HFF-Myc (cell line): ENCODE results near the gene ACOD1.

ENCODE experiments used
- DNase-seq: peaks from one replicate; pipeline ENCODE4 v3.0.0-alpha.2; 2011; ENCODE audit warnings: low read depth; ENCODE audit errors: extremely low read depth
- H3K4me3 ChIP-seq: replicated peaks from 2 replicates; pipeline ENCODE4 v1.5.1; 2011; ENCODE audit warnings: low read depth, mild to moderate bottlenecking, control low read depth, low read length
- TF ChIP-seq, protein P1 (sequence below): IDR thresholded peaks from 2 replicates; pipeline ENCODE4 v1.5.1; 2012; ENCODE audit warnings: mild to moderate bottlenecking, low read depth, low read length, control low read depth; ENCODE audit errors: missing control alignments

ACOD1 gene

DNA sequence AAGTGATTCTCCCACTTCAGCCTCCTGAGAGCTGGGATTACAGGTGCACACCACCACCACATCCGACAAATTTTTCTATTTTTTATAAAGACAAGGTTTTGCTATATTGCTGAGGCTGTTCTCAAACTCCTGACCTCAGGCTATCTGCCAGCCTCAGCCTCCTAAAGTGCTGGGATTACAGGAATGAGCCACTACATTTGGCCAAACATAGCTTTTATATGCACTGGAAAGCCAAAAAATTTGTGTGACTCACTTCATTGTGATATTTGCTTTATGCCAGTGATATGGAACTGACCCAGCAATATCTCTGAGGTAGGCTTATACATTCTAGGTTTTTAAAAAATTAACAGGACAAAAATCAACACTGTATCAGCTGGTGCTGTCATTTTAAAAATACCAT lies 26.8 kb upstream of the ACOD1 start:
- DNase-seq, result no peak
- no peak overlapping the region for H3K4me3 ChIP-seq
- TF ChIP-seq, protein P1, sequence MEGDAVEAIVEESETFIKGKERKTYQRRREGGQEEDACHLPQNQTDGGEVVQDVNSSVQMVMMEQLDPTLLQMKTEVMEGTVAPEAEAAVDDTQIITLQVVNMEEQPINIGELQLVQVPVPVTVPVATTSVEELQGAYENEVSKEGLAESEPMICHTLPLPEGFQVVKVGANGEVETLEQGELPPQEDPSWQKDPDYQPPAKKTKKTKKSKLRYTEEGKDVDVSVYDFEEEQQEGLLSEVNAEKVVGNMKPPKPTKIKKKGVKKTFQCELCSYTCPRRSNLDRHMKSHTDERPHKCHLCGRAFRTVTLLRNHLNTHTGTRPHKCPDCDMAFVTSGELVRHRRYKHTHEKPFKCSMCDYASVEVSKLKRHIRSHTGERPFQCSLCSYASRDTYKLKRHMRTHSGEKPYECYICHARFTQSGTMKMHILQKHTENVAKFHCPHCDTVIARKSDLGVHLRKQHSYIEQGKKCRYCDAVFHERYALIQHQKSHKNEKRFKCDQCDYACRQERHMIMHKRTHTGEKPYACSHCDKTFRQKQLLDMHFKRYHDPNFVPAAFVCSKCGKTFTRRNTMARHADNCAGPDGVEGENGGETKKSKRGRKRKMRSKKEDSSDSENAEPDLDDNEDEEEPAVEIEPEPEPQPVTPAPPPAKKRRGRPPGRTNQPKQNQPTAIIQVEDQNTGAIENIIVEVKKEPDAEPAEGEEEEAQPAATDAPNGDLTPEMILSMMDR, result no peak

DNA sequence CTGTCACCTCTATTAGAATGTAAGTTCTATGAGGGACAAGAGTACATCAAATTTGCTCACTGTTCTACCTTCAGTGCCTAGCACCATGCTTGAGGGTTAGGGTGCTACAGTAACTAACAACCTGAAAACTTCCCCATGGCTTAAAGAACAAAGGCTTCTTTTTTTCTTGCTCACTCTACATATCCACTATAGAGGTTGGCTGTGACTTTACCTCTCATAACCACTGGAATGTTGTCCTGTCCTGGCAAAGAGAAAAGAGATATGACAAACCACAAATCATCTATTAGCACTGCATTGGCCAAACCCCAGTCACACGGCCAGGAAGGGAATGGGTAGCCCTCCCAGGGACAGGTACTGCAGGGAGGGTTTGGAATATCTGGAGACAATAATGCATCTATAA lies 23.2 kb upstream of the ACOD1 start:
- H3K4me3 ChIP-seq, result no peak overlapping the region
- no peak for DNase-seq
- TF ChIP-seq, protein P1, result no peak

DNA sequence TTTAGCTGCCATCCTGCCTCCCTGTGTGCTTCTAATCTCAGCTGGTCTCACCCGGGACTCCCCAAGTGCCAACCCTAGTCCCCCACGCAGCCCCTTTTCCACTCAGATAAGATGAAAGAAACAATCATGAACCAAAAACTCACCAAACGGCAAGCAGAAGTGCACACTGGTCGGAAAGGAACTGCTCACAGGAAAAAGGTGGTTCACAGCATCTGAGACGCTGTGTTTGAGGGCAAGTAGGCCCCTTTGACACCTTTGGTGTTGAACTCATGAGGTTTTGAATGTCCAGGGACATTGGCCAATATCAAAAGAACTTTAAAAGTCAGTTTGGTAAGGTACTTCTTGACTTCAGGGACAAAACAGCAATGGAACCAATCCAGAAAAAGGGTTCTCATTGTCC lies 20.4 kb upstream of the ACOD1 start:
- TF ChIP-seq, protein P1, result no peak
- DNase-seq, result no peak
- no peak overlapping the region for H3K4me3 ChIP-seq

DNA sequence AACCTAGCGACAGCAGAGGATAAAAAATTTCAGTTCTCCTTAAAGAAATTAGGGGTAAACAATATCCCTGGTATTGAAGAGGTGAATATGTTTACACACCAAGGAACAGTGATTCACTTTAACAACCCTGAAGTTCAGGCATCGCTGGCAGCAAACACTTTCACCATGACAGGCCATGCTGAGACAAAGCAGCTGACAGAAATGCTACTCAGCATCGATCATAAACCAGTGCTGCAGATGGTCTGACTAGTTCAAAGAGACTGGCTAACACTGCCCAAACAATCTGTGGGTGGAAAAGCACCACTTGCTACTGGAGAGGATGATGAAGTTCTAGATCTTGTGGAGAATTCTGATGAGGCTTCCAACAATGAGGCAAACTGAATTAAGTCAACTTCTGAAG lies 19.9 kb upstream of the ACOD1 start:
- H3K4me3 ChIP-seq, result no peak overlapping the region
- no peak for DNase-seq
- TF ChIP-seq, protein P1, result no peak

DNA sequence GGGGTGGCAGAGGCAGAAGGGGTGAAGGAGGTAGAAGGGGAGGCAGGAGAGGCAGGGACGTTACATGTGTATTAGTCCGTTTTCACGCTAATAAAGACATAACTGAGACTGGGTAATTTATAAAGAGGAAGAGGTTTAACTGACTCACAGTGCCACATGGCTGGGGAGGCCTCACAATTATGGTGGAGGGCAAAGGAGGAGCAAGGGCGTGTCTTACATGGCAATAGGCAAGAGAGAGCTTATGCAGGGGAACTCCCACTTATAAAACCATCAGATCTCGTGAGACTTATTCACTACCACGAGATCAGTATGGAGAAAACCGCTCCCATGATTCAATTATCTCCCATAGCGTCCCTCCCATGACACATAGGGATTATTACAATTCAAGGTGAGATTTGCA lies 19.0 kb upstream of the ACOD1 start:
- H3K4me3 ChIP-seq, result no peak overlapping the region

DNA sequence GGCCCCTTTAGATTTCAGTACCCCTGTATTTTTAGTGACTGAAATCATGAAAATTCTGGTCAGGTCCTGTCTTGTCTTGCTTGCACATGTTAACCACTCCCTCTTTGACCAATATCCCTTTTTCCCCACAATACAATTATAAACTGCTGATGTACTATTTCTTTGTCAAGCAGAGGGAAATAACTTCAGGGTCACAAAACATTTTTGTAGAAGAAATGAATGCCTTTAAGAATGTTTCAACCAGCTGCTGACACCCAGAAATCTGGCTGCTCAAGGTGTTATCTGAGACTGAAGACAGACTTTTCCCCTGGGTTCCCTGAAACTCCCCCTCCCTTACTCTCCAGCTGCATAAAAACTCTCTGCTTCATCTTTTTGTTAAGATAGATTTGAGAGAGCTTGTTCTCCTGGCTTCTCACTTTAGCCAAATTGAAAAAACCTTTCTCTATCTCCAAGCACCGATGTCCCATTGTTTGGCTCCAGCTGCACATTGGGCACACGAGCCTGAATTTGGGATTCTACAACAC lies 18.4 kb upstream of the ACOD1 start:
- TF ChIP-seq, protein P1, result no peak
- no peak for DNase-seq
- H3K4me3 ChIP-seq, result no peak overlapping the region

More for the DNA sequence above, 19.0 kb upstream of the ACOD1 start:
- no peak for DNase-seq
- TF ChIP-seq, protein P1, result no peak

DNA sequence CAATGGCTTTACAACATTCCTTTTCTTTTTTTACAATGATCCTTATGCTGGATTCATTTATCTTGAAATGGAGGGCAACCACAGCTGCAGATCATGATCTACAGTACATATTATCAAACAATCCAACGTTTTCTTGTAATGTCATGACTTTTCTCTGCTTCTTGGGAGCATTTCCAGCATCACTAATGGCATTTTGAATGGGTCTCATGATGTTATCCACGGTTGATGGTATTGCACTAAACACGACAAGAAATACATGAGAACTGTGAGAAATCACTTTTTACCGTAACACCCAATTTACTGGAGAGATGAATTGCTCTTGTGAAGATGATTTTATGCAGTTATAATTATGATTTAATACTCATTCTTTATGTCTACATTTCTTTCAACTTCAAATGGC lies 16.2 kb upstream of the ACOD1 start:
- TF ChIP-seq, protein P1, result no peak
- no peak for DNase-seq

More for the DNA sequence above, 16.2 kb upstream of the ACOD1 start:
- no peak overlapping the region for H3K4me3 ChIP-seq
